SJCRH30 (cell line): ENCODE measurements around the gene PALM3. TPM values are rescaled to one million over a fixed set of nuclear protein-coding genes. Genes with fewer than 3 reads are reported as not detected.
"Not testable (repeated sequence)": the region's sequence is repeated elsewhere in the genome, so short reads cannot be mapped to it uniquely, and the experiment has no call there.

Experiments
- DNase-seq, 2 experiments: peaks; one replicate each; pipeline ENCODE4 v3.0.0-alpha.2; 2015 to 2020
- H3K27ac ChIP-seq: fragments of 250-450 bp; sonication (Bioruptor Pico); 2 replicates; pipeline ENCODE4 v1.5.1; 2020; ENCODE audit warnings: mild to moderate bottlenecking, moderate library complexity
- H3K27me3 ChIP-seq: fragments of 250-450 bp; sonication (Bioruptor Pico); 2 replicates; pipeline ENCODE4 v1.5.1; 2020; ENCODE audit warnings: mild to moderate bottlenecking, moderate library complexity
- H3K36me3 ChIP-seq: fragments of 250-450 bp; sonication (Bioruptor Pico); 2 replicates; pipeline ENCODE4 v1.5.1; 2020; ENCODE audit warnings: mild to moderate bottlenecking, moderate library complexity
- H3K4me1 ChIP-seq: fragments of 250-450 bp; sonication (Bioruptor Pico); 2 replicates; pipeline ENCODE4 v1.5.1; 2020; ENCODE audit warnings: mild to moderate bottlenecking, moderate library complexity
- H3K4me3 ChIP-seq: fragments of 250-450 bp; sonication (Bioruptor Pico); 2 replicates; pipeline ENCODE4 v1.5.1; 2020; ENCODE audit warnings: mild to moderate bottlenecking, moderate library complexity
- H3K9me3 ChIP-seq: fragments of 250-450 bp; sonication (Bioruptor Pico); replicated peaks from 2 replicates; pipeline ENCODE4 v1.5.1; 2020; ENCODE audit warnings: mild to moderate bottlenecking, moderate library complexity
- total RNA-seq: library from RNA; depleted of rRNA; stranded (reverse); fragments of >200 nt; shearing (Covaris generic); gene quantifications from 2 replicates; pipeline ENCODE4 v1.2.3, GENCODE V29; 2014

The PALM3 gene
- total RNA-seq, 1 experiment from 2014 or later = 1.4 TPM

DNA sequence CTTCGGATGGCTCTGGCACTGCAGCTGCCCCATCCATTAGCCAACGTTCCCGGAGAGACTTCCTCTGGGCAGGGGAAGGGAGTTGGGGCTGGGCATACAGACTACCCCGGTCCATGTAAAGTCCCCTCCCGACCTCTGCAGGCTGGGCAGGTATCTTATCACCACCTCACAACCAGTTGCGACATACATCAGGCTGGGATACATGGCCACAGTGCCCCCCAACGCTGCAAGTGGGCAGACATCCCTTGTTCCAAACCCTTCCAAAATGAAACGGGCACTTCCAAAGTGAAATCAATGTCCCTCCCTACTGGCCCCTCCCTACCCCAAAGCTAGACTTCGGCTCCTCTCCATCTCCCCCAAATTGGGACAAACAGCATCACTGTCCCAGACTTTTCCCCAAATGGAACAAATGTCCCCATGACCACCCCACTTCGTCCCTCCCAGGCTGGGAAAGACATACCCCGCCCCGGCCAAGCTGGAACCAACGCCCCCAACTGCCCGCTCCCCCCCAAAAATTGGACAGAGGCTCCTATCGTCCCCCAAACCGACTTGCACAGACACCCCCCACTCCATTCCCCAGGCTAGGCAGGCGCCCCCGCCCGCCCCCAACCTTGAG, 5.0 kb downstream of the PALM3 start:
- Histone ChIP-seq H3K9me3 (no peaks in the 10 kb centered on the region), H3K4me3 (peak overlapping the region; percentile 47), H3K27ac (no peak overlapping the region), H3K4me1 (no peaks in the 10 kb centered on the region; the same call in 1 of the 2 replicates), H3K36me3 (no peaks in the 10 kb centered on the region), H3K27me3 (peaks cover 25% of the 10 kb centered on the region)
- DNase-seq = no peak

DNA sequence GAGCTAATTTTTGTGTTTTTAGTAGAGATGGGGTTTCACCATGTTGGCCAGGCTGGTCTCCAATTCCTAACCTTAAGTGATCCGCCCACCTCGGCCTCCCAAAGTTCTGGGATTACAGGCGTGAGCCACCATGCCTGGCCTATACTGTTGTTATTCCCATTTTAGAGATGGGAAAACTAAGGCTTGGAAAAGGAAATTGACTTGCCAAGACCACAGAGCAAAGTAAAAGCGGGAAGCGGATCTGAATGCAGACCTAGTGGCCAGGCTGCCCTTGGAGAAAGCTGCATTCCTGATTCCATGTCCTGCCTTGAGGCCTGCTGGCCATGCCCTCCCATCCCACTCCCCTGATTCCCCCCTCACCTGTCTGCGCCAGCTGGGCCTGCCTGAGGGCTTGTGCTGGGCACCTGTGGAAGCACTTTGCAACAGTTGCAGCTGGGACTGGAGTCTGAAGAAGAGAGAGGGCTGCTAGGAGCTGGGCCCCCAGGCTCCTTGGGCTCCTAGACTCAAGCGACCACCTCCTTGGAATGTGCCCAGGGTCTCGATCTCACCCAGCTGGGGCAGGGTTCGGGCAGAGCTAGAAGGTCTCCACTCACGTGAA, 5.7 kb downstream of the PALM3 start:
- DNase-seq = no peak
- H3K27ac ChIP-seq = no peak overlapping the region
- no peaks in the 10 kb centered on the region; the same call in 1 of the 2 replicates for H3K4me1 ChIP-seq
- no peaks in the 10 kb centered on the region for H3K36me3 ChIP-seq
- peaks cover 25% of the 10 kb centered on the region for H3K27me3 ChIP-seq
- no peak overlapping the region for H3K4me3 ChIP-seq
- H3K9me3 ChIP-seq = no peaks in the 10 kb centered on the region

DNA sequence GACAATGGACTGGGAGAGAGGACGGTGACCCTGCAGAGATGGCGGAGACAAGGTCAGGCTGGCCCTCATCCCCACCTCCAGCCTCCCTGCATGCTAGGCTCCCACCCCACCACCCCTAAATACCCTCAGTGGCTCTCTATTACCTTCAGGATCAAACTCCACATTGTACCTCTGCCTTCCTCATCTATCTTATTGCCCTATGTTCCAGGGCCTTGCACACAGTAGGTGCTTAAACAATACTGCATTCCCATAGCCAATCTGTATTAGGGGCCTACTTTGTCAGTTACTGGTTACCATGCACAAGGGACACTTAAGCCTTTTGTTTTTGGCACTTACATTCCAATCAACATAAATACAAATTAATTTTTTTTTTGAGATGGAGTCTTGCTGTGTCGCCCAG, 6.5 kb downstream of the PALM3 start:
- no peaks in the 10 kb centered on the region for H3K36me3 ChIP-seq
- no peak overlapping the region for H3K27ac ChIP-seq
- H3K27me3 ChIP-seq = peaks cover 25% of the 10 kb centered on the region
- H3K4me1 ChIP-seq = no peaks in the 10 kb centered on the region; the same call in 1 of the 2 replicates
- no peaks in the 10 kb centered on the region for H3K9me3 ChIP-seq
- DNase-seq = no peak
- no peak overlapping the region for H3K4me3 ChIP-seq

DNA sequence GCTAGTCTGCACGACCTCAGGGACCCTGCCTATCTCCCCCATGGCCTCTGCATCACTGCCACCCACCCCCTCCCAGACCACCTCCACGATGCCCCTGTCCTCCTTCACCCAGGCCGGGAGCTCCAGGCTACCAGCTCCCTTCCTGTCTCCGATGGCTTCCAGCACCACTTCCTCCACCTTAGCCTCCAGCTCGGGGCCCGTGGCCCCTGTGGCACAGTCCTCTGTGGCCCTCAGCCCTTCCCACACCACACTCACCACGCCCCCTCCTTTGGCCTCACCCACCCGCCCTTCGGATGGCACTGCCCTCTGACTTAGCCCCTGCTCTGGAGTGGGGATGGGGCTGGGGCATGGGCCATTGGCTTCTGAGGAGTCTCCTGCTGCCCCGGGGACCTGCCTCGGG, 7.2 kb downstream of the PALM3 start:
- H3K4me3 ChIP-seq = no peak overlapping the region
- peaks cover 25% of the 10 kb centered on the region for H3K27me3 ChIP-seq
- no peaks in the 10 kb centered on the region; the same call in 1 of the 2 replicates for H3K4me1 ChIP-seq
- H3K36me3 ChIP-seq = no peaks in the 10 kb centered on the region
- DNase-seq = no peak
- H3K27ac ChIP-seq = no peak overlapping the region
- no peaks in the 10 kb centered on the region for H3K9me3 ChIP-seq

DNA sequence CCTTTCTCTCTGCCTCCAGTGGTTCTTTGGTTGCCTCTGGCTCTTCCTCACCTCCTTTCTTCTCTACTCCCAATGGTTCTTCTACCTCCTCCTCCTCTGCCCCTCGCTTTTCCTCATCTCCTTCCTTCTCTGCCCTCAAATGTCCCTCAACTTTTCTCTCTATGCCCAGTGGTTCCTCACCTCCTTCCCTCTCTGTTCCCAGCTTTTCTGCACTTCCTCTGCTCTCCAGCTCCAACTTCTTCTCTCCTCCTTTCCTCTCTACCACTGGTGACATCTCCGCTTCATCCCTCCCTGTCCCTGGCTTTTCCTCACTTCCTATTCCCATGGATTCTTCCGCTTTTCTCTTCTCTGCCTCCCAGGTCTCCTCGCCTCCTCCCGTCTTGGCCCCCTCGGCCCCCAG, 7.8 kb downstream of the PALM3 start:
- no peak for DNase-seq
- Histone ChIP-seq H3K9me3 (no peaks in the 10 kb centered on the region), H3K27ac (no peak overlapping the region), H3K4me3 (no peak overlapping the region), H3K4me1 (no peaks in the 10 kb centered on the region; the same call in 1 of the 2 replicates), H3K27me3 (peaks cover 20% of the 10 kb centered on the region), H3K36me3 (no peaks in the 10 kb centered on the region)

DNA sequence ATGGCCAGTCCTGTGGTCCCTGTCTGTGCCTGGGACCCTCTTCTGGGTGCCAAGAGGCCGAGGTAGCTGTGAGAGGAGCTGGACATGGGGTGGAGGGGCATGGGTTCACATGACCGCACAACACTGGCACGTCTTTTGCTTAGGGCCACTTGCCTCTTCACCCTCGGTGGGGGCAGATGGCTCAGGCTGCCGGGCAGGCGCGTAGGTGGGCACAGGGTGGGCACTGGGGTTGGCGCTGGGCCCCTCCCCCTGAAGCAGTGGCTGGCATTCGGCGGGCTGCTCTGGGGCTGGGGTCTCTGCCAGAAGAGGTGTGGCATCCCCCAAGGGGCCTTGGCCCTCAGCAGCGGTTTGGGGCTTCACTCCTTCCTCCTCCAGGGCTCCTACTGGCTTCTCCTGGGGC, 8.4 kb downstream of the PALM3 start:
- H3K27me3 ChIP-seq = peaks cover 15% of the 10 kb centered on the region
- no peaks in the 10 kb centered on the region; the same call in 1 of the 2 replicates for H3K4me1 ChIP-seq
- H3K4me3 ChIP-seq = no peak overlapping the region
- no peak for DNase-seq
- no peaks in the 10 kb centered on the region for H3K36me3 ChIP-seq
- no peak overlapping the region for H3K27ac ChIP-seq
- H3K9me3 ChIP-seq = no peaks in the 10 kb centered on the region

GRCh38 chr19:14053032-14053431, 8.8 kb downstream of the PALM3 start:
- Histone ChIP-seq H3K27ac (no peak overlapping the region), H3K4me3 (no peak overlapping the region)

DNA sequence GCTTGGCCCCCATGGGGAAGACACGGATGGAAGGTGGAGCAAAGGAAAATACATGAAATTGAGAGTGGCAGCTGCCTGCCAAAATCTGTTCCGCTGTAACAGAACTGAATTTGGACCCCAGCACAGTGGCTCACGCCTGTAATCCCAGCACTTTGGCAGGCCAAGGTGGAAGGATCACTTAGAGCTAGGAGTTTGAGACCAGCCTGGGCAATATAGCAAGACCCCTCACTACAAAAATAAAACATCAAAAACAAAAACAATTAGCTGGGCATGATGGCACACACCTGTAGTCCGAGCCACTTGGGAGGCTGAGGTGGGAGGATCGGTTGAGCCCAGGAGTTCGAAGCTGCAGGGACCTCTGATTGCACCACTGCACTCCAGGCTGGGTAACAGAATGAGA, 9.4 kb downstream of the PALM3 start:
- Histone ChIP-seq H3K4me3 (no peak overlapping the region), H3K27me3 (peaks cover 8% of the 10 kb centered on the region), H3K36me3 (no peaks in the 10 kb centered on the region), H3K9me3 (no peaks in the 10 kb centered on the region), H3K27ac (no peak overlapping the region), H3K4me1 (no peaks in the 10 kb centered on the region)
- DNase-seq = no peak

More at GRCh38 chr19:14053032-14053431, 8.8 kb downstream of the PALM3 start:
- no peaks in the 10 kb centered on the region for H3K36me3 ChIP-seq
- H3K9me3 ChIP-seq = no peaks in the 10 kb centered on the region
- peaks cover 12% of the 10 kb centered on the region for H3K27me3 ChIP-seq
- no peaks in the 10 kb centered on the region for H3K4me1 ChIP-seq
- DNase-seq = no peak

- Histone ChIP-seq H3K9me3 (no peaks in the 10 kb centered on the region), H3K4me3 (no peak overlapping the region), H3K36me3 (no peaks in the 10 kb centered on the region), H3K4me1 (no peaks in the 10 kb centered on the region), H3K27ac (no peak overlapping the region), H3K27me3 (peaks cover 8% of the 10 kb centered on the region)
- DNase-seq = no peak
Observed at GRCh38 chr19:14051980-14052379, 9.9 kb downstream of the PALM3 start.

DNA sequence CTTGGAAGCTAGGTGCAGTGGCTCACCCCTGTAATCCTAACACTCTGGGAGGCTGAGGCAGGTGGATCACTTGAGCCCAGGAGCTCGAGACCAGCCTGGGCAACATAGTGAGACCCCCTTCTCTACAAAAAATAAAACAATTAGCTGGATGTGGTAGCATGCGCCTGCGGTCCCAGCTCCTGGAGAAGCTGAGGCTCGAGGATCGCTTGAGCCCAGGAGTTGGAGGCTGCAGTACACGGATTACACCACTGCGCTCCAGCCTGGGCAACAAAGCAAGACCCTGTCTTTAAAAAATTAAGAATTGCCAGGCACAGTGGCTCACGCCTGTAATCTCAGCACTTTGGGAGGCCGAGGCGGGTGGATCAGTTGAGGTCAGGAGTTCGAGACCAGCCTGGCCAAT, 10.9 kb downstream of the PALM3 start:
- H3K4me1 ChIP-seq, H3K27ac ChIP-seq, H3K9me3 ChIP-seq, H3K4me3 ChIP-seq, H3K36me3 ChIP-seq, DNase-seq, H3K27me3 ChIP-seq: not testable (repeated sequence)

- Histone ChIP-seq H3K4me3 (no peak overlapping the region), H3K27ac (no peak overlapping the region)
Observed at GRCh38 chr19:14050512-14050911, 11.4 kb downstream of the PALM3 start.

DNA sequence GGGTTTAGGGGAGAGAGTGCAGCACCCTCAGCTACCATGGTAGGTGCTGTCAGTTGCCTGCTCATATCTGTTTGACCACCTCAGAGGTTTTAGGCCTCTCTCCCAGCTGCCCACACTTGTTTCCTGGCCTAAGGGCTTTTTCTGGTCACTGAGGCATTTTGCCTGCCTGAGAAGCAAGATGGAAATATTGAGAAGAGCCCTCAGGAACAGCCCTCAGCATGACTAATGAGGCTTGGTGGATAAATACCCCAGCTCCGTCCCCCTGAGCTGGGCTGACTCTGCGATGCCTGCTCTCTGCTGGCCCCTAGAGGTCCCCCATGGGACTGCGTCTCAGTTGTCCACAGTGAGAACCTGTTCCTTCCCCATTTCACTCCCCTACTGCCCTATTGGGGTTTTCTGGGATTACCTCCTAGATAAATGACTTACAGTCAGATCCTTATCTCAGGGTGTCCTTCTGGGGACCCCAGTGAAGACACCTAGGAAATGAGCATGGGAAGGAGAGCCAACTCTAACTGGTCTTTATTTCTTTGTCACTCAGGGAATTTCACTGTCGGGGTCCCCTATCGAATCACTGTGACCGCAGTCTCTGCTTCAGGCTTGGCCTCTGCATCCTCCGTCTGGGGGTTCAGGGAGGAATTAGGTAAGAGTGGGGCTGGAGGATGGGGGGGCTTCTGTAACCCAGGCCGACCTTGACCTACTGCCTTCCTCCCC, 13.3 kb downstream of the PALM3 start:
- H3K27ac ChIP-seq = no peak overlapping the region
- H3K36me3 ChIP-seq = no peaks in the 10 kb centered on the region
- no peak overlapping the region for H3K4me3 ChIP-seq
- peak; percentile 81 to 91 for DNase-seq
- H3K4me1 ChIP-seq = no peaks in the 10 kb centered on the region
- H3K9me3 ChIP-seq = no peaks in the 10 kb centered on the region
- no peaks in the 10 kb centered on the region for H3K27me3 ChIP-seq

More at GRCh38 chr19:14050512-14050911, 11.4 kb downstream of the PALM3 start:
- Histone ChIP-seq H3K9me3 (no peaks in the 10 kb centered on the region), H3K27me3 (no peaks in the 10 kb centered on the region), H3K36me3 (no peaks in the 10 kb centered on the region), H3K4me1 (no peaks in the 10 kb centered on the region)
- no peak for DNase-seq

GRCh38 chr19:14047866-14048265, 14.0 kb downstream of the PALM3 start:
- H3K9me3 ChIP-seq, H3K27ac ChIP-seq, H3K27me3 ChIP-seq, H3K4me3 ChIP-seq, DNase-seq, H3K36me3 ChIP-seq, H3K4me1 ChIP-seq: not testable (repeated sequence)

DNA sequence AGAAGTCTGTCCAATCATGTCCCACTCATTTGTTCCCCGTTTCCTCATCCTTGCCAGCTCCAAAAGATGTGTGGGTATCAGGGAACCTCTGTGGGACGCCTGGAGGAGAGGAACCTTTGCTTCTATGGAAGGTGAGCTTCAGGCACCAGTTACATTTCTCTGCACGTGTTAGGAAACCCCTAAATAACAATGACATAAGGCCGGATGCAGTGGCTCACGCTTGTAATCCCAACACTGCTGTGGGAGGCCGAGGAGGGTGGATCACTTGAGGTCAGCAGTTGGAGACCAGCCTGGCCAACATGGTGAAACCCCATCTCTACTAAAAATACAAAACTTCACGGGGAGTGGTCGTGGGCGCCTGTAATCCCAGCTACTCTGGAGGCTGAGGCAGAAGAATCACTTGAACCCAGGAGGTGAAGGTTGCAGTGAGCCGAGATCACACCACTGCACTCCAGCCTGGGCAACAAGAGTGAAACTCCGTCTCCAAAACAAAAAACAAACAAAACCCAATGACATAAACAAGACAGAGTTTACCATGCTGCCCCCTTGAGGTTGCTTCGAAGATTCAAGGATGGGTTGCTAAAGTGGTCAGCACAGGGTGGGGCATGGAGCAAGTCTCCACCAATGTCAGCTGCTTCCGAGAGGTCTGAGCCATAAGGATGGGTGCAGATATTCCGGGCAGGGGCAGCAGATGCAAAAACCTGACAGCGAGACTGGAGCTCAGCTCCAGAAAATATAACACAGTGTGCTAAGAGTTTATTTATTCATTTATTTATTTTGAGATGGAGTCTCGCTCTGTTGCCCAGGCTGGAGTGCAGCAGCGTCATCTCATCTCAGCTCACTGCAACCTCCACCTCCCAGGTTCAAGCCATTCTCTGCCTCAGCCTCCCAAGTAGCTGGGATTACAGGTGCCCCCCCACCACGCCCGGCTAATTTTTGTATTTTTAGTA, 18.9 kb downstream of the PALM3 start:
- not testable (repeated sequence) for H3K36me3 ChIP-seq
- peak; percentile 67 to 85 for DNase-seq
- peak overlapping the region; percentile 20 for H3K27ac ChIP-seq

More for the DNA sequence above, 18.9 kb downstream of the PALM3 start:
- H3K27me3 ChIP-seq, H3K4me3 ChIP-seq, H3K4me1 ChIP-seq, H3K9me3 ChIP-seq: not testable (repeated sequence)
